PFSK-1 (cell line): ENCODE results near the gene SEC61G.

Experiments used
- FOXP2 ChIP-seq: optimal IDR thresholded peaks from 2 replicates; pipeline ENCODE3; 2011; ENCODE audit warnings: borderline replicate concordance, control low read depth, inconsistent platforms; ENCODE audit not compliant: insufficient read depth; ENCODE audit errors: extremely low read length, extremely low read depth
- POLR2AphosphoS5 ChIP-seq: IDR thresholded peaks from 2 replicates; pipeline ENCODE4 v1.6.1; 2012; ENCODE audit warnings: low read depth, mild to moderate bottlenecking, control low read depth, low read length, moderate library complexity
- SIN3A ChIP-seq: IDR thresholded peaks from 2 replicates; pipeline ENCODE4 v1.6.1; 2012; ENCODE audit warnings: mild to moderate bottlenecking, low read length, moderate library complexity, borderline replicate concordance; ENCODE audit not compliant: insufficient read depth
- TAF1 ChIP-seq: IDR thresholded peaks from 2 replicates; pipeline ENCODE4 v1.6.1; 2012; ENCODE audit warnings: low read length, control low read depth, borderline replicate concordance; ENCODE audit not compliant: insufficient read depth
- TF ChIP-seq, protein P1 (sequence below), 2 experiments: IDR thresholded peaks; 2 replicates each; pipeline versions ENCODE4 v1.6.1 to v1.8.0; 2011 to 2012; ENCODE audit warnings: low read depth in 2 of 2, low read length in 2 of 2, control low read depth in 1 of 2, inconsistent platforms in 1 of 2, mild to moderate bottlenecking in 1 of 2, moderate library complexity in 1 of 2; ENCODE audit not compliant: insufficient read depth in 1 of 2

GRCh38 chr7:54785261-54785660, 26.2 kb upstream of the SEC61G start:
- TF ChIP-seq POLR2AphosphoS5 (no peak), TAF1 (no peak), SIN3A (no peak), FOXP2 (no peak)
- TF ChIP-seq, protein P1, sequence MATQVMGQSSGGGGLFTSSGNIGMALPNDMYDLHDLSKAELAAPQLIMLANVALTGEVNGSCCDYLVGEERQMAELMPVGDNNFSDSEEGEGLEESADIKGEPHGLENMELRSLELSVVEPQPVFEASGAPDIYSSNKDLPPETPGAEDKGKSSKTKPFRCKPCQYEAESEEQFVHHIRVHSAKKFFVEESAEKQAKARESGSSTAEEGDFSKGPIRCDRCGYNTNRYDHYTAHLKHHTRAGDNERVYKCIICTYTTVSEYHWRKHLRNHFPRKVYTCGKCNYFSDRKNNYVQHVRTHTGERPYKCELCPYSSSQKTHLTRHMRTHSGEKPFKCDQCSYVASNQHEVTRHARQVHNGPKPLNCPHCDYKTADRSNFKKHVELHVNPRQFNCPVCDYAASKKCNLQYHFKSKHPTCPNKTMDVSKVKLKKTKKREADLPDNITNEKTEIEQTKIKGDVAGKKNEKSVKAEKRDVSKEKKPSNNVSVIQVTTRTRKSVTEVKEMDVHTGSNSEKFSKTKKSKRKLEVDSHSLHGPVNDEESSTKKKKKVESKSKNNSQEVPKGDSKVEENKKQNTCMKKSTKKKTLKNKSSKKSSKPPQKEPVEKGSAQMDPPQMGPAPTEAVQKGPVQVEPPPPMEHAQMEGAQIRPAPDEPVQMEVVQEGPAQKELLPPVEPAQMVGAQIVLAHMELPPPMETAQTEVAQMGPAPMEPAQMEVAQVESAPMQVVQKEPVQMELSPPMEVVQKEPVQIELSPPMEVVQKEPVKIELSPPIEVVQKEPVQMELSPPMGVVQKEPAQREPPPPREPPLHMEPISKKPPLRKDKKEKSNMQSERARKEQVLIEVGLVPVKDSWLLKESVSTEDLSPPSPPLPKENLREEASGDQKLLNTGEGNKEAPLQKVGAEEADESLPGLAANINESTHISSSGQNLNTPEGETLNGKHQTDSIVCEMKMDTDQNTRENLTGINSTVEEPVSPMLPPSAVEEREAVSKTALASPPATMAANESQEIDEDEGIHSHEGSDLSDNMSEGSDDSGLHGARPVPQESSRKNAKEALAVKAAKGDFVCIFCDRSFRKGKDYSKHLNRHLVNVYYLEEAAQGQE (IDR thresholded peaks at IDR 0.05; ENCODE audit: insufficient read depth in 1 of 2, low read depth in 2 of 2, low read length in 2 of 2) = no peak
